Sciatic nerve (tissue), 2 donors: Measurements from ENCODE around the gene MAML2. TPM values are rescaled to one million over a fixed set of nuclear protein-coding genes. Genes with fewer than 3 reads are reported as not detected.

Experiments
- ATAC-seq: fragments of 200-7000 bp; cut with Tn5 transposase; one replicate; pipeline ENCODE4 v1.9.1; 2020; ENCODE audit warnings: mild to moderate bottlenecking, moderate library complexity
- DNase-seq: peaks from one replicate; pipeline ENCODE4 v3.0.0-alpha.2; 2020; ENCODE audit warnings: low spot score
- intact Hi-C: fragments of 100-400 bp; cut with DNase I; formaldehyde crosslinking; loops from one replicate; pipeline ENCODE4 v1.14.2; 2022
- total RNA-seq: library from RNA; stranded (reverse); fragmentation: NEBNext Ultra II Directional; extraction: Animal tissue kit (Norgen Biotek cat#: 25700); gene quantifications from one replicate; pipeline ENCODE4 v1.2.1, GENCODE V29; 2021
- donor health status: DM: no; HTN: no; CAD: no.
- donor health status: DM: no; HTN: no; CAD: no.

The MAML2 gene
- total RNA-seq, 1 donor from 2014 or later, result 30.4 TPM

DNA sequence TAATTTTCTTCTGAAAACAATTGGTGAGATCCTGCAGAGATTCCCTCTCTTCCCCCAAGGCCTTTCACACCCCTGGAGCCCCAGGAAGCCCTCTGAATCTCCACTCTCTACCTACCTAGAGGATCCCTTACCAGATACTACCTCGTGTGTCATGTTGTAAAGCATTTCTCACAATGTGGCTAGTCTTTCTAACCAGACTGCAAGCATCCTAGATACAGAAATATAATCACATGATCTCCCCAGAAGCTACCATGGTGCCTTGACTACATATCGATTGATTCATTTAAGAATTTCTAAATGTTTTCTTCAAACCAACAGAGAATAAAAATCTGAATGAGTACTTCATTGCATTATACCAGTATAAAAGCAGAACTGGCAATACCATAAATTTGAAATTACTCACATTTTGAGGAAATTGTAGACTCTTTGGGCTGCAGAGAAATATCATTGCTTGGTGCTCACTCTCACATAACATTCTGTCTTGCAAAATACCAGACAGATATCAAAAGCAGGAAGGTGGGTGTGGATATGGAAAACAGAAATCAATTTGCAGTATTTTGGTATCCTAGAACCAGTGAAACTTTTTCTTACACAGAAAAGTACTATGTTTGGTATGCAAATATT lies 113.5 kb downstream of the MAML2 start:
- no peak for DNase-seq
- ATAC-seq, result peak; percentile 33
- intact Hi-C loops, result no loop called here

DNA sequence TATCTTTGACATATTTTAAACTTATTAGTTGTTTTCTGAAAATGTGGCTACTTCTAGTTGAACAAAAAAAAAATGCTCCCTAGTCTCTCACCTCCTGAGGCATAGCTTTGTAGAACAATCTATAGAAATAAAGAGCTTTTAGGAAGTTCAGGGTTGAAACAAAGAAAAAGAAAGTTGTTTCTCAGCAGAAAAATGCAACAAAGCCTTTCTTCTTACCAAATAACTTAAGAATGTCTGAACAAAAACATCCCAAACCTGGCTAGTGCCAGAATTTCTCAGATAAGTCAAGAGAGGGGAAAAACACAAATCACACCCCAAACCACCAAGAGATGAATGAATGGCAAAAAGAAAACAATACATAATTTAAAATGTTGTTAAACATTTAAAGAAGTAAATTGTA lies 114.1 kb downstream of the MAML2 start:
- intact Hi-C loops, result no loop called here
- ATAC-seq (peak; percentile 16), DNase-seq (no peak)

DNA sequence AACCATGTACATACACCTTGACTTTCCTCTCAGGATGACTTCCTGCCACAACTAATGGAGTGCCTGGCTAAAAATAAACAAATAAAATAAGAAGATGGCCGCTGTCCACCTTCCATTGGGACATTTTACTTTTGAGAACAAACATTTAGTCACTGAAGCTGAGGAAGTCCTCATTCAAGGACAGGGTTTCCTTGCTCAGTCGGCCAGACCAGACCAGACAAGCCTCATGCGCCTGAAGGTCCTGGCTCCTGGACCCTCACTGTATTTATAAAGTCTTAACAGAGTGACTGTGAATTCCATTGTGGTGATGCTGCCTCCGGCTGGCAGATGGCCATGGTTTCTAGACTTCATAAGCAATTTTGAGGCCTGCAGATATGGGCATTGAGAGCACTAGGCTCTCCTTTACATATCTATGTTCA lies 114.5 kb downstream of the MAML2 start:
- intact Hi-C loops, result no loop called here
- DNase-seq, result peak; percentile 76
- ATAC-seq, result peak; percentile 61

DNA sequence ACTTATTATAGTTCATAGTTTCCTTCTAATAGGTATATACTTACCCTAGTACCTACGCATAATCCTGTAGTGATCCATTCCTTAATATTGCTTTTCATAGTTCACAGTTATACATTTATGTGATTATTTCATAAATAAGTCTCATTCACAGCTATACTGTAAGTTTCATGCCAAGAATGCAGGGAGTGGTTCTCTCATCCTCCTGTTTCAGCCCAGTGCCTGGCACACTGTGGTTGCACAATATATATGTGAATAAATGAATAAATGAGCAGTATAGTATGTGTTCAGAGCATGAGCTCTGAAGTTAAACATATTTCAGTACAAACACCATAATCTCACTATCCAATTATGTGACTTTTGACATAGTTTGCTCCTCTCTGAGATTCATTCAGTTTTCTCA lies 115.8 kb downstream of the MAML2 start:
- intact Hi-C loops, result no loop called here
- no peak for ATAC-seq

DNA sequence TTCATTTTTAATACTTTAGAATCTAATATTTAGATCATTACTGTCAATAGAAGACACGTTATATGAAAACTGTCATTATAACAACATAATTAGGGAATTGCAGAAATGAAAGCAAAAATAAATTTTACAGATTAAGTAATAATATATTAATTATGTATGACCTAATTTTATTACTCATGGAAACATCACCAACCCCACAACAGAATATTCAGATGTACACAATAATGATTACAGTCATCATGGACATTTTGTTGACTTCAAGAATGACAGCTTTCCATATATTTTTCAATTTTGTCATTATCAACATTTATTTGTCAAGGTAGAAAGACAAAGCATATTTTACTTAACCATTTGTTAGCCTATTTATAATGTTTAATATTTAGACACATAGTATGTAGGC lies 119.9 kb downstream of the MAML2 start:
- ATAC-seq, result no peak
- intact Hi-C loops, result no loop called here
- DNase-seq, result no peak

More for the DNA sequence above, 115.8 kb downstream of the MAML2 start:
- DNase-seq, result no peak

DNA sequence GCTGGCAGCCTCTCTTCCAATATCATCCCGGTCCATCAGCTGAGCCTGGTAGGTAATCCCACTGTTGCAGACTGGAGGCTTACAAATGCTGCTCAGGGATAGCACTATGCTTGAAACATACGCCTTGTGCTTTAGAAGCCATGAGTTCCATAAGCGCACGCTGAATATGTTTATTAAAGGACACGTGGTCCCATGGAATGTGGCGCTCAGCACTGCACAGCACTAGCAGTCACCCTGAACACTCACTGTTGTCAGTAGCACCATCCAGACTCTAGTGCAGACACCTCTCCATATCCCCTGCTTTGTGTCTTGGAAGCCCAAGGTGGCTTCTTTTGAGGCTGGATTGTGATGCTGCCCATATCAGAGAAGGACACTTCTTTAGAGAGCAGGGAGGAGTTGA lies 120.9 kb downstream of the MAML2 start:
- intact Hi-C loops, result no loop called here
- ATAC-seq, result peak; percentile 14

DNA sequence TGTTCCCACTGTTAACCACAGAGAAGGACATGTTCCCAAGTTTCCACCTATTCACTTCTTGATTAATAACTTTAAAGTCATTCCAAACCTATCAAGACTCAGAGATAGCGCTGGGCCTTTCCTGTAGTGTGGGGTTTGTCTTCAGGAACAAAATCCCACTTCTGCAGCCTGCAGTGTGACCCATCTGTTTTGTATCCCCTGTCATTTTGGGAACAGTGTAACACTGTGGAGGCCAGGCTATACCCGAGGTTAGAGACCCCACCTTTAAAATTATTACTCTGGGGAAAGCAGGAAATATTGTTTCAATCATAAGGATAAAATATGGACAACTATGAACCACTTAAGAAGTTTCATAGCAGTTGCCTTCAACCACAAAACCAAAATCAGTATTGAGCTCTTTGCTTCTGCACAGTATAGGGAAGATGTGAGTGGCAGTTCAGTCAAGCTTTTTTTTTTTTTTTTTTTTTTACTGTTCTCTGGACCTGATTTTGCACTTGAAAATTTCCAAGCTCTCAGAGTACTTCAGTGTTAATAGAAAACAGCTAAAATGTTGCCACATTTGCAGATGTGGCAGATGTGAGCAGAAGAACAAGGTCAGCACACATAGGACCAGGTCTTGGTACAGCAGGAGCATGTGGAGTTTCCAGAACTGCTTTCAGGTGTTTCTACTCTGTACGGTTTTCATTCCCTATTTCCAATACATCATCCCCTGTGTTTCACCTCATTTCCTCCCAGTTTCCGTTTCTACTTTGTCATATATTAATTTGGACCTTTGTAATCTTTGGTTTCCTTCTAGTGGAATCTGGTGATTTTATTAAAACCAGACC lies 121.5 kb downstream of the MAML2 start:
- intact Hi-C loops, result no loop called here
- ATAC-seq (peak; percentile 10), DNase-seq (no peak)

More for the DNA sequence above, 120.9 kb downstream of the MAML2 start:
- DNase-seq, result no peak

DNA sequence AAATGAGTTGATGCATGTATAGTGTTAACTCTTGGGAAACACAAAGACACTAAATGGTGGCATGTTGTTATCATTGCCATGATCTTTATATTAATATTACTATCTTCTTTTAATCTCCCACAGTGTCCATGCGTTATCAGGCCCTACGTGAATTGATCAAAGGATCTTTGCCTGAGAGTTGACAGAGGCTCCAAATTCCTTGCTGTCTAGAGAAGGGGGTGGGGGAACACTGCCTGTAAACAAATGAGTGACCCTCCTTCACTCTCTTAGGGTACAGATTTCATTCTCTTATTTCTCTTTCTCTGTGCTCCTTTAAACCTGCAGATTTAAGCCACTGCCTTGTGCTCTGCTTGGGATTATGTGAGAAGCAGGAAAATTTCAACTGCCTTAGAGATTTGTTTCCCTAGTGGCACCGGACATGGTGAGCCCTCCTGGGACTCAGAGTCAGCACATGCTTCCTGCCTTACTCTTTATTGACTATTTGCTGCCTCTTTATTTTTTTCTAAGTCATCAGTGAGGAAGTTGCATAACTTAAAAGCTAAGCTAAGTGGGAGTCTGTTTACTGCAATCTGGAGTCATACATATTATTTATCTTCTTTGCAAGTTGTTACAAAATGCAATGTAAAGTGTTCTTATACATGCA lies 122.9 kb downstream of the MAML2 start:
- no peak for DNase-seq
- peak; percentile 60 for ATAC-seq
- intact Hi-C loops, result no loop called here

DNA sequence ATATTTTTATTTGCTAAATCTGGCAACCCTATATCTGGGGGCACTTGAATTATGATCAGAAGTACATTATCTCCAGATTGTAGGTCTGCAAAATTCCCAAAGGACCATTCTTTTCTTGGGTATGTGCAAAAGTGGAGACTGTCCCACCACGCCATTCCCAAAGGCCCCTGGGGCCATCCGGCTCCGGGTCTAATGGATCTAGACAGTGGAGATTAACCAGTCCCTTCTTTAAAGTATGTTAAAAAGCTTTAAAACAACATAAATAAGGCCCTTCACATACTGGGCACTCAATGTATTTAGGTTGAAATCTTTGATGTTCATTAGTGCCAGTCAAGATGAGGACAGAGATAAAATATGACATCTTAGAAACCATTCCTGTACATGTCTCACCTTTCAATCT lies 124.1 kb downstream of the MAML2 start:
- DNase-seq, result no peak
- ATAC-seq, result no peak
- intact Hi-C loops, result no loop called here

DNA sequence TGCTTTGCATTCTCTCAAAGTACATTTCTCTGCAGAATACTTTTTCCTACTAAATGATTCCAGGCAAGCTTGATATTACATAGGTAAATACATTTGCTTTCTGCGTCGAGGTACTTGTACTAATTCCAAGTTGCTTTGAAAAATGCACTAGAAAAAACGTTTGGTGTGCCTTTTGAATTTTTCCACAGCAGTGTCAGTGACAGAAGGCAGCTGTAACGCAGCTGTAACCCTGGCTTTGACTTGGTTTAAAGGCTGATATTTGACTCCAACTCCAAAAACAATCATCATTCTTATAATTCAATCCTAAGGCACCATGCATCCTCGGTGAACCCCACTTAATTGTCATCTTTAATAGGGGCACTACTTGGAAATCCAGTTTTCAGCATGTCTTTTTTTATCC lies 125.0 kb downstream of the MAML2 start:
- DNase-seq (no peak), ATAC-seq (no peak)
- intact Hi-C loops, result no loop called here

DNA sequence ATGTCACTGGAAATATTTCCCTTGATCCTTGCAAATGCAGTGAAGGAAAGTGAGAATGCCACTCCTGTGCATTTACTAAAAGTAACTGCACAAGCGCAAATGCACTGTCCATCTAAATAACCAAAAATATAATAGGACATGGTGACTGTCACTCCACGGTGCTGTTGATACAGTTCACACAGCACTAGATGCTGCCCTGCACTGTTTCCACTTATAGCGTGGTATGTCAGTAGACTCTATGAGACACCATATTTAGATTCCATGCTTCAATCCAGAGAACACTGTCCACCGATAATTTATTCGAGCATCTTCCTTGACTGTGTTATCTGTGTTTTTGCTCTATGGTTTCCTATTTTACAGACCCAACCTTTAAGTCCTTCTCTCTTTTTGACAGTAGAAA lies 125.8 kb downstream of the MAML2 start:
- intact Hi-C loops, result no loop called here
- ATAC-seq (no peak), DNase-seq (no peak)

DNA sequence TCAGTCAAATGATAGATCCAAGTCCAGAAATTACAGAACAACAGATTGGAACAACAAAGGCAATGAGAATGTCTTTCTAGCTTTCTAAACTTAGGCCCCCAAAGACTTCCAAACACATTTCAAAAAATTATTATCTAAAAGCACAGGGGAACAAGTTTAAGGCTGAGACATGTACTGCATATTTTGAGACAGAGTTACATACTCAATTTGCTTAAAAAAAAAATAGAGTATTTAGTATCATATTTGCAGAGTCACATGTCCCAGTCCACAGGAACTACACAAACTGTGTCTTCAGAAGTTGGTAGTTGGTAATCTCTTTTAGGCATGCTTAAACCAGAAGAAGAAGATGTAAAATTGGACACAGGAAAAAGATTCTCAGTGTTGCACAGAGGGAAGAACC lies 127.2 kb downstream of the MAML2 start:
- intact Hi-C loops, result no loop called here
- no peak for ATAC-seq
- DNase-seq, result no peak

DNA sequence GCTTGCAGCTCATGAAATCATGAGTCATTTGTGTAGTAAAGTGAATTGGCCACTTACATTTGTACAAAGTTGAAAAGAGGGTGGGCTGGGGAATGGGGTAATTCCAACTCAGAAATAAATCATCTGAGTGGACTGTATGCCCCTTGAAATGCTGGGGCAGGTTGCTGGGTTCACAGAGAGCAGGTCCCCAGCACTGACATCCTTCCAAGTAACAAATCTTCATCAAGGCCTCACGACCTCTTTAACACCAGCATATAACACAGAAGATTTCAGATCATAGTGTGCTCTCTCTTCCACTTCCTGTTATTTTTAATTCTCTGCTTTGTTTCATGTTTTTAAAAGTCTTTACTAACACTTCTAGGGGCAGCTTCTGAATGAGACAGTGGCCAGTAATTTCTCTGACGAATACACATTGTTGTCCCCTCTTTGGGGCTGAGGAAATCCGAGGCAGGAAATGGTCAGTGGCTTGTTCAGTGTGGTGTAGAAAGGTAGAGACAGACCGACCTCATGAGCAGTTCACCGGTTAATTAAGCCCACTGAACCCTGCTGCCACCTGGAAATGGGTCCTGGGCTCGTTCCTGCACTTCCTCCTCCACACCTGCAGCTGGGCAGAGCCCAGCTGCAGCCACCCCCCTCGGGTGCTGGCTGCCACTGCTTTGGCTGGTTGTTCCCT lies 127.7 kb downstream of the MAML2 start:
- intact Hi-C loops, result no loop called here
- peak; percentile 56 for ATAC-seq
- DNase-seq, result no peak

DNA sequence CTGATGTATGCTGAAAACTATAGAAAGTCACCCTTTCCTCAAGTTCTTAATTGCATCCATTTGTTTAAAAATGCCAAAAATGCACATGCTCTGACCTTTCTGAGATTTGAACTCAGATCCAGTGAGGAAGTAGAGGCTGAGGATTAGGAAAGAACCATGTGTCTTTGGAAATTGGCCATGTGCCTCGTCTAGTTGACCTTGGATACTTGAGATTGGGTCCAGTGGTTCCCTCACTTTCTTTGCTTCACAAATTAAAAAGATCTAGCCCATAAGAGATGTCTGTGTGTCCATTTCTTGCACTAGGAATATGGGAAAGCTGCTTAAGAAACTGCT lies 128.3 kb downstream of the MAML2 start:
- ATAC-seq, result no peak
- intact Hi-C loops, result no loop called here

DNA sequence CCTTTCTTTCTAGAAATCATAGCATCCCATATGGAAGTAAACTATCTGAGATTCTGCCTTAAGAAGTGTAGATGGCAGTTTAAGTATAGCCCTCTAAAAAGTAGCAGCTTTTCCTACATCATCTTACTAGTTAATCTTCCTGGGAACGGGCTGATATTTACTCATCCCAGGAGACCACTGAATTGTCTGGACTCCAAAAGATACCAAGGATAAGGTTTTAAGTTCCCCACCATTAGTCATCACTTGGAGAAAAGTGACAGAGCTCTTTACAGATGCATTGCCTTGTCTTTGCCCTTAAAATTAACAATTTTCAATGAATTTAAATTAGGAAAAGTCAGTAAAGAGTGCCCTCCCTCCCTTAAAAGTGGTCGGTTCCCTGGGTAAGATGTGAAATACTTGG lies 129.5 kb downstream of the MAML2 start:
- ATAC-seq (peak; percentile 53), DNase-seq (no peak)
- intact Hi-C loops, result no loop called here

More for the DNA sequence above, 128.3 kb downstream of the MAML2 start:
- no peak for DNase-seq

DNA sequence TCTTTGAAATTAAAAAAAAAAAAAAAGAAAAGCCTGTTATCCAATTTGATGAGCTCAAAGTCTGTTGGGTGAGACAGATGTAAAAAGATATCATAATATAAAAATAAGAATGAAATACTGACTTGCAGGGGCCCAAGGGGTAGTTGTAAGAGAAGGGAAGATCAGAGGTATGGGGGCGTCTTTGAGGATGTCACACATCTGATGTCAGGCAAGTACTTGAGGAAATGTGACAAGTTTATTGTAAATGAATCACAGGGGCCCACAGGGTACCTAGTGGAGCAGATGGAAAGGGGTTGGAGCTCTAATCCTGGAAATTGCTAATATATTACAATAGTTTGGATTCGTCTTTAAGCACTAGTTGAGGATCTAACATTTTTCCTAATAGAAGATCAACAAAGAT lies 131.6 kb downstream of the MAML2 start:
- intact Hi-C loops, result no loop called here
- ATAC-seq, result no peak

DNA sequence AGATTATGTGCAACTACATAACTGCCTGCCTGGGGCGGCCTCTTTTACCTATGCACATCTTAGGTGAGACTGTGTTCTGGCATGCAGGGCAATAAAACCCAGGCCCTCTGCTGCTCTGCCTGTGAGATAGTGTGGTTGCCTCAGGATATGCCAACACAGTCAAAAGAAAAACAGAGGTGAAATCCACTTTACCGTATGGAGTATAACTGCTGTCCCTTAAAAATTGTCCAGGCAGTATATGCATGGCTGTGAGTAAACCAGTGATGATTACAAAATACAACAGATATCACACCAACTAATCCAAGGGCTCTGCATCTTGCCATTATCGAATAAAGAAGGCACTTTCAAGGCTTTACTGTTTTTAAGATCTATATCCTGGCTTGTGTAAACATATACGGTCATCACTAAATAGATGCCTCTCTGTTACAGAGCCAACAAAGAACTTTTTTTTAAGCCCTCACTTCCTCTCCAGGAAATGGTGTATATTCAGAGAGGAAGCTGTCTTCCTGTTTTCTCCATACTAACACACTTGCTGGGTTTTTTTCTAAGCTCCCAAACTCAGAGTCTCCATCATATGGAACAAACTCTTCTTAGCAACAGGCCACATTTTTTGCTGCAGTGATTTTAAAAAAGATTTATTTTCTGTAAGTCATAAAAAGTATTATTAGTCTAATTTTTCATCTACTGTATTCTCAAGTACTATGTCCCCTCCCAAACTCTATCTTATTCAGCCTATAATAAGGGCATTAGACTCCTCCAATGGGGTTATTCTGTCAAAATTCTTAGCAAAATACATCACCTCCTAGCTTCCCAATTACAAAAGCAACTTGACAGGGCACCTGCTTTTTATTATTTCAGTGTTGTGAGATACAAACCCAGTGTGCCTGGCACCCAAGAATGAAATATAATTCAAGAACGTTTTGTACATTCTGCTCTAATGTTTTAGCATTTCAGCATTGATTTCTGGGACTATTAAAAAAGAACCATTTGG lies 135.2 kb downstream of the MAML2 start:
- intact Hi-C loops, result no loop called here
- no peak for DNase-seq
- ATAC-seq, result peak; percentile 62

More for the DNA sequence above, 131.6 kb downstream of the MAML2 start:
- no peak for DNase-seq

DNA sequence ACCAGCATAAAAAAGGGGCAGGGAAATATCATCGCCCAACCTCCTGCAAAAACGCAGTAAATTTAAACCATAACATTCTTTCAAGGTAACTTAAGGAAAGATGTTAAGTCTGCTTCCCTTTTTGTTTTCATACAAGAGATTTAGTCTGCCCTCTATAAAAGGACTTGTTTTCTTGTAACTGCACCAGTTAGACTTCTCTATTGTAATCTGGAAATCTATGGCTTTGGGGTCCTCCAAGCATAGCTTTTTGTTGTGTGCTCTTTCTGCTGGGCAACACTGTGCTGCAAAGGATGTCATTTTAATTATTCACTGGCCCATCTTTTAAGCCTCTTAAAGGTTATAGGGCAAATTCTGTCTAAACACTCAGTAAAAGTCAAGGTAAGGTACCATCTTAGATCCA lies 136.0 kb downstream of the MAML2 start:
- DNase-seq (no peak), ATAC-seq (no peak)
- intact Hi-C loops, result no loop called here

DNA sequence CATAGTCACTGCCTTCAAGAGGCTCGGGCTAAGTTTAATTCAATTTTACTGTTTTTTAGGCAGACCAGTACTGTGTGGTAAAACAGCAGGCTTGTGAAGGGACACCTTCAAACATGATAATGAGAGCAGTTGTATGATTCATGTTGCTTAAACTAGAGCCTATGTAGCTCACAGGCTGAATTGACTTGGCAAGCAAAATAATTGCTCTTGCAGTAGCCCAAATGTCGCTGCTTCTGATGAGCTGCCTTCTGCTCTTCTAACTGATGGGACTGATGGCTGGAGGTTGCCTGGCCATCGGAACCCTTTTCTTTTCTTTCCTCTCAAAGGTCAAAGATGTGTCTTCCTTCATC lies 137.6 kb downstream of the MAML2 start:
- ATAC-seq (no peak), DNase-seq (no peak)
- intact Hi-C loops, result no loop called here
